ENCODE results near the gene FGF13.

Gene FGF13

GRCh38 chrX:138651494-138651893 lies 60.0 kb downstream of the FGF13 start:
- DNase-seq, result no peak

- DNase-seq, result no peak
Observed at GRCh38 chrX:138648568-138648967, 62.9 kb downstream of the FGF13 start.

- DNase-seq, result no peak
Observed at GRCh38 chrX:138638996-138639395, 72.5 kb downstream of the FGF13 start.

Data from NCI-H2029 (cell line).